Peyer's patch (tissue), 4 donors: Measurements from ENCODE around the gene RBMS1.

Source experiments
- CTCF ChIP-seq, 6 experiments: fragments of 450-650 bp in 4 of 6; fragments of 200-600 bp in 2 of 6; sonication (generic) in 1 of 6; IDR thresholded peaks; one replicate each; pipeline ENCODE4 v1.5.1; 2017 to 2019; ENCODE audit warnings: antibody characterized with exemption in 6 of 6, mild to moderate bottlenecking in 3 of 6, moderate library complexity in 1 of 6
- POLR2A ChIP-seq, 2 donors: fragments of 450-650 bp; IDR thresholded peaks; one replicate each; pipeline ENCODE4 v1.5.1; 2017; ENCODE audit warnings: antibody characterized with exemption in 2 of 2, mild to moderate bottlenecking in 2 of 2, moderate library complexity in 2 of 2

- TF ChIP-seq CTCF (IDR thresholded peaks at IDR 0.05) (no peak), POLR2A (IDR thresholded peaks at IDR 0.05) (no peak)
Observed at GRCh38 chr2:160336105-160336504, 157.5 kb downstream of the RBMS1 start.
